Tibial nerve (tissue), 4 donors: ENCODE data around the gene CAPZA1. TPM values are rescaled to one million over a fixed set of nuclear protein-coding genes. Genes with fewer than 3 reads are reported as not detected.

Experiments used
- DNase-seq, 2 donors: peaks; one replicate each; pipeline ENCODE4 v3.0.0-alpha.2; 2019; ENCODE audit warnings: low spot score in 2 of 2
- H3K27ac ChIP-seq, 4 donors: fragments of 200-600 bp; sonication (generic) in 3 of 4; one replicate each; pipeline ENCODE4 v1.5.1; 2017 to 2019; ENCODE audit warnings: mild to moderate bottlenecking in 1 of 4
- H3K27me3 ChIP-seq, 2 donors: fragments of 200-600 bp; sonication (generic) in 1 of 2; one replicate each; pipeline versions ENCODE4 v1.5.1 to v1.6.0; 2017 to 2019
- H3K36me3 ChIP-seq, 3 donors: fragments of 200-600 bp; sonication (generic); one replicate each; pipeline ENCODE4 v1.5.1; 2018 to 2019
- H3K4me1 ChIP-seq, 4 donors: fragments of 200-600 bp; sonication (generic) in 3 of 4; one replicate each; pipeline ENCODE4 v1.5.1; 2017 to 2019
- H3K4me3 ChIP-seq, 4 donors: fragments of 200-600 bp; sonication (generic) in 3 of 4; one replicate each; pipeline ENCODE4 v1.5.1; 2017 to 2019; ENCODE audit warnings: mild to moderate bottlenecking in 1 of 4, moderate library complexity in 1 of 4
- H3K9me3 ChIP-seq, 4 donors: fragments of 200-600 bp; sonication (generic) in 3 of 4; one replicate each; pipeline ENCODE4 v1.5.1; 2017 to 2019
- CTCF ChIP-seq, 5 experiments: fragments of 200-600 bp in 3 of 5; fragments of 450-650 bp in 2 of 5; sonication (generic) in 3 of 5; IDR thresholded peaks; one replicate each; pipeline ENCODE4 v1.5.1; 2016 to 2019; ENCODE audit warnings: antibody characterized with exemption in 5 of 5, mild to moderate bottlenecking in 3 of 5, moderate library complexity in 2 of 5
- EP300 ChIP-seq, 2 donors: sonication (generic); formaldehyde crosslinking; IDR thresholded peaks; one replicate each; pipeline ENCODE4 v1.6.1; 2017; ENCODE audit warnings: antibody characterized with exemption in 2 of 2, mild to moderate bottlenecking in 1 of 2
- POLR2A ChIP-seq, 2 donors: fragments of 450-650 bp; IDR thresholded peaks; one replicate each; pipeline ENCODE4 v1.6.1; 2017; ENCODE audit warnings: antibody characterized with exemption in 2 of 2, mild to moderate bottlenecking in 2 of 2, moderate library complexity in 2 of 2
- WGBS, 2 donors: methylation state at CpG; one replicate each; pipeline ENCODE4 v1.1.5; 2018; 5-methylcytosine and 5-hydroxymethylcytosine counted together
- total RNA-seq, 4 donors: library from RNA; depleted of rRNA; stranded (reverse); fragments of >200 nt; gene quantifications; one replicate each; pipeline ENCODE4 v1.1.0, GENCODE V29; 2016

Gene CAPZA1
- total RNA-seq, 4 donors from 2014 or later, result 90.8 to 126 (median 114) TPM

- WGBS, 2 donors, result 87 to 96% methylated on average over 9 of the region's 9 CpGs
- H3K36me3 ChIP-seq, result peaks cover 0 to 90% (median 11%) of the 10 kb centered on the region in 3 donors
- no peaks in the 10 kb centered on the region for H3K9me3 ChIP-seq
- H3K27ac ChIP-seq, result peak overlapping the region in 1 of 4 donors; percentile 27
- H3K4me1 ChIP-seq, result peaks cover 0 to 27% (median 21%) of the 10 kb centered on the region in 4 donors
- H3K4me3 ChIP-seq, result no peak overlapping the region
- no peaks in the 10 kb centered on the region for H3K27me3 ChIP-seq
- TF ChIP-seq CTCF (IDR thresholded peaks at IDR 0.05), result no peak
- no peak for TF ChIP-seq EP300 (IDR thresholded peaks at IDR 0.05)
- no peak for TF ChIP-seq POLR2A (IDR thresholded peaks at IDR 0.05)
- no peak for DNase-seq
Observed at GRCh38 chr1:112695276-112695675, 75.6 kb downstream of the CAPZA1 start.

- no peak for TF ChIP-seq EP300 (IDR thresholded peaks at IDR 0.05)
- no peak for TF ChIP-seq CTCF (IDR thresholded peaks at IDR 0.05)
- TF ChIP-seq POLR2A (IDR thresholded peaks at IDR 0.05), result no peak
- H3K9me3 ChIP-seq, result no peaks in the 10 kb centered on the region
- no peak overlapping the region for H3K4me3 ChIP-seq
- peaks cover 0 to 41% (median 36%) of the 10 kb centered on the region in 4 donors for H3K4me1 ChIP-seq
- H3K36me3 ChIP-seq, result peaks cover 0 to 77% (median 11%) of the 10 kb centered on the region in 3 donors
- 90 to 92% methylated on average over 7 of the region's 7 CpGs for WGBS, 2 donors
- DNase-seq, result no peak
- no peaks in the 10 kb centered on the region for H3K27me3 ChIP-seq
- H3K27ac ChIP-seq, result peak overlapping the region in 2 of 4 donors; percentile 99 to 100
Observed at GRCh38 chr1:112696578-112697314, 77.1 kb downstream of the CAPZA1 start.

GRCh38 chr1:112697781-112698201 lies 78.2 kb downstream of the CAPZA1 start:
- Histone ChIP-seq H3K36me3 (peaks cover 3 to 75% (median 7%) of the 10 kb centered on the region in 3 donors), H3K9me3 (no peaks in the 10 kb centered on the region), H3K4me1 (peaks cover 0 to 52% (median 46%) of the 10 kb centered on the region in 4 donors), H3K4me3 (no peak overlapping the region), H3K27me3 (no peaks in the 10 kb centered on the region), H3K27ac (peak overlapping the region; percentile 81 to 100 (median 98))
- TF ChIP-seq EP300 (IDR thresholded peaks at IDR 0.05) (no peak), CTCF (IDR thresholded peaks at IDR 0.05) (no peak), POLR2A (IDR thresholded peaks at IDR 0.05) (no peak)
- WGBS, 2 donors, result 87 to 91% methylated on average over 9 of the region's 9 CpGs
- DNase-seq, result no peak

- Histone ChIP-seq H3K27ac (peak overlapping the region; percentile 81 to 100 (median 98)), H3K4me3 (no peak overlapping the region), H3K27me3 (no peaks in the 10 kb centered on the region), H3K4me1 (peaks cover 0 to 60% (median 53%) of the 10 kb centered on the region in 4 donors), H3K36me3 (peaks cover 3 to 68% (median 5%) of the 10 kb centered on the region in 3 donors), H3K9me3 (no peaks in the 10 kb centered on the region)
- WGBS, 2 donors, result 60 to 67% methylated on average over 9 to 17 of the region's 17 CpGs
- TF ChIP-seq EP300 (IDR thresholded peaks at IDR 0.05), result no peak
- TF ChIP-seq POLR2A (IDR thresholded peaks at IDR 0.05), result no peak
- no peak for TF ChIP-seq CTCF (IDR thresholded peaks at IDR 0.05)
- no peak for DNase-seq
Observed at GRCh38 chr1:112698366-112699310, 79.0 kb downstream of the CAPZA1 start.
